Measurements from ENCODE around the gene LIF.

Gene LIF

DNA sequence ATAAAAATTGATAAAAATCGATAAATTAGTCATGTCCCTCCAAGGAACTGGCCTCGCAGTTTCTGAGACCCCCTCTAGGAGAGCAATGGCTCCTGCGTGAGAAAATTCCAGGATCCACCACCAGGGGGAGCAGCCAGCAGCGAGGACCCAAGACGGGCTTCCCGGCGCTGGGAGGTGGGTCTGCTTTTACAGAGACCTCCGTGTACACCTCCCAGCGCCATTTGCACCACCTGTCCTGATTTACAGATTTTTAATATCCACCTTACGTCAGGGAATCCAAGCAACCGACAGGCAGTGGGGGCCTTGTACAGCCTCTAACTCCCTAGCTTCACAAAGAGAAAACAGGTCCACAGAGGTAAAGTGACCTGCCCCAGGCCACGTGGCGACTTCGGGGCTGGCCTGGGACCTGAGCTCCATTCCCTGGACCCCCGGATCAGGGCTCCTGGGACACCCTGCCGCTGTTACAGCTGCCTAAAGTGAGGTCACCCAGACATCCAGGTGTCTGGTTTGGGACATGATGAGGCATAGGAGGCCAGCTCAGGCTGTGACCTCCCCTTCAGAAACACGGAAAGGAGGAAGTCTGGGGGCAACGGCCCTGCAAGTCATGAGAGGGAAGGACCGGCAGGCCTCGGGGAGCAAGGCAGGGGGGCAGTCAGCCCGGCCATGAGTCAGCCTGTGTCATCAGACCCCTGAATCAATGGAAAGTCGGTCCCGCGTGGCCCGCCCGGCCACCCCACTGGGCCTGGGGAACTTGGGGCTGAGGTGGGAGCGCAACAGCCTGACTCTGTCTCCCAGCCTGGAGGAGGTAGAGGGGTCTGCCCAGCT, 16.6 kb upstream of the LIF start:
- peak; percentile 21 to 75 for DNase-seq

DNA sequence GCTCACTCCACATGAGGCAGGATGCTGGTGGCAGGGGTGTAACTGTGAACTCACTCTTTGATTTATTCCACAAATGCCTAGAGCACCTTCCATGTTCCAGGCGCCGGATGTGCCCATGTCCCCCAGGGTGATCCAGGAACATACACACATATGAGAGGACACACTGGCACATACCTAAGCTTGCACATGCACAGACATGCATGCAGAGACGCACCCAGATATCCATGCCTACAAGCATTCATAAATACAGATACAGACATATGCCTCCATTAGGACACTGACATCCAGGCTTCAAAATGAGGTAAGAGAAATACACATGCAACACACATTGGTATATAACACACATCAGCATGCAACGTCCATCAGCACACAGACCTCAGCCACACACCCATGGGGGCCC, 15.6 kb upstream of the LIF start:
- no peak for DNase-seq

DNA sequence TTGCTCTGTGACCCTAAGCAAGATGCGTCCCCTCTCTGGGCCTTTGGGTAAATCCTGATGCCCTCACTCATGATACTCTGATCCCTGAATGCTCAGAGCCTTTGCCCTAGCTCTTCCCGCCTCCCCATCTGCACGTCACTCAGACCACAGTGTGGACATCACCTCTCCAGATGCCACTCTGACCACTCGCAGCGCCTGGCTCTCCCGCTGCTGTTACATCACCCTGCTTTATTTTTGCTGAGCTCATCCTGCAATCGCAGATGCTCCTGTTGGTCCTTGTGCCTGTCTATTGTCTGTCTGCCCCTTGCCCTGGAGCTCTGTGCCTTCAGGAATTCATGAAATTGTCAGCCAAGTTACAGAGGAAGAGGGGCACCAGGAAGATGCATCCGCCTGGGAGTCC, 14.6 kb upstream of the LIF start:
- no peak for DNase-seq

DNA sequence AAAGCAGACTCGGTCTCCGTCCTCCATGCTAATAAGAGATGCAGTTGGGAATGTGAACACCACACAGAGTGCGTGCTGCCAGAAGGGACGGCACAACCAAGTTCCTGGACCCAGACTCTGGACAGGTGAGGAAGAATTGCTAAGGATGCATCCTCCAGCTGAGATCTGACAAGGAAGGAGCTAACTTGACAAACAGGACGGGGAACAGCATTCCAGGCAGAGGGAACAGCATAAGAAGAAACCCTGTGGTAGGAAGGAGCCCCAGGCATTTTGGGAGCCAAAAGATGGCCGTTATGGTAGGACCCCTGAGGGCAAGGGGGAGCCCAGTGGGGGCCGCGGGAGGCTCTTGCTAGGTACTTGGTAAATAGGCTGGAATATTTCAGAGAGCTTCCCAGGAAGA, 14.1 kb upstream of the LIF start:
- DNase-seq = no peak

DNA sequence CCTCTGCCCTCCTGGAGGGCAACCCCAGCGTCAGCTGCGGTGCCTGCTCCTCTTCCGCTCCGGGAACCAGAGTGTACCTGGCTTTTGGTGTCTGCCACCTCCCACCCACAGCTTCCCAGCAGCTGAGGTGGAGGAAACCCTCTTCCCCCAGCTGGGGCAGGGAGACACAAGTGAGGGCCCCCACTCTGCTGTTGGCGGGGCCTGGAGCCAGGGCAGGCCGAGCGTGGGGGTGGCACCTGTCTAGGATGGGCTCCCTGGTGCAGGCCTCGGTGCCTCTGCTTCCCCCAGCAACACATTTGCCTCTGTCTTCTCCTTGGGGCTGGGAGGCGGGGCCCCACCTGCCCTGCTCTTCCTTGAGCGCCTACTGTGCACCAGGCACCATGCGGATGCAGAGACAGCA, 13.7 kb upstream of the LIF start:
- no peak for DNase-seq

DNA sequence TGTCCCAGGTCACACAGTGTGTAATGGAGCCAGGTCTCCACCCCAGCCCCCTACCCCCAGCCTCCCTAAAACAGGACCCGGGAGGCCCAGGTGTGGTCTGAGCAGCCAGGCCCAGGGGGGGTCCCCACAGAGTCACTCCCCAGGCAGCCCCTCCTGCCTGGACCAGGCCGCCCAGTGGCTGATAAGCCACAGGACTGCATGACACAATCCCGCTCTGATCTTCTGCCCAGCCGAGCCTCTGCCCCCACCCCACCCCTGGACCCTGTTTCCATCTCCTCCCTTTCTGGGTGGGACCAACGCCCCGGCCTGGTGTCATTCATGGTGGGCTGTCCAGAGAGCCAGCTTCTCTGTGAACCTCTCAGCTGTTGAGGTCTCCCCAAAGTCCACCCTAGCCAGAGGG, 7.8 kb upstream of the LIF start:
- no peak for DNase-seq

DNA sequence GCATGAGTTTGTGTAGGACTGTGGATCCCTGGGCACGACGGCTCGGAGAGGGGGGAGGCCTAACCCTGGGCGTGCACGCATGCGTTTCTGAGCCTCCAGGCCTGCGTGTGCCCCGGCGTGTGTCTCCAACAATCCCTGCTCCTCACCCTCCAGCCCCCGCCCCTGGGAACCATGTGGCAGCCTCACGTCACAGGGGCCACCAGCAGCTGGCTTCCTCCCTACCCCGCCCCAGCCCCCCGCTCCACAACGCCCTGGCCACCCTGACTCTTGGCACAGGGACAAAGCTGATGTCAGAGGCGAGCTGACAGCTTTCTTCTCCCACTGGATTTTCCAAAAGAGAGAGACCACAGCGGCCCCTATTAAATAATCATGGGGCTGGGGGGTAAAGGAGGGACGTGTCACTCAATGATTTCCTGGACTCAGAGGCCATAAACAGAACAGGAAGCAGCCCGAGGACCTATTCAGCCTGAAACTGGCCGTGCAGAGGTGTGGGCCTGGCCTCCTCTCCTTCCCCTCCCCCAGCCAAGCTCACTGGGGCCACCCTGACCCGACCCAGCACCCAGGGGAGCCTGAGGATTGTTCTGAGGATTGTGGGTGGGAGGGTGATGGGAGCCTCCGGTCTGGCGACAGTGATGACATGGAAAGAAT, 6.8 kb upstream of the LIF start:
- peak; percentile 64 to 83 for DNase-seq

DNA sequence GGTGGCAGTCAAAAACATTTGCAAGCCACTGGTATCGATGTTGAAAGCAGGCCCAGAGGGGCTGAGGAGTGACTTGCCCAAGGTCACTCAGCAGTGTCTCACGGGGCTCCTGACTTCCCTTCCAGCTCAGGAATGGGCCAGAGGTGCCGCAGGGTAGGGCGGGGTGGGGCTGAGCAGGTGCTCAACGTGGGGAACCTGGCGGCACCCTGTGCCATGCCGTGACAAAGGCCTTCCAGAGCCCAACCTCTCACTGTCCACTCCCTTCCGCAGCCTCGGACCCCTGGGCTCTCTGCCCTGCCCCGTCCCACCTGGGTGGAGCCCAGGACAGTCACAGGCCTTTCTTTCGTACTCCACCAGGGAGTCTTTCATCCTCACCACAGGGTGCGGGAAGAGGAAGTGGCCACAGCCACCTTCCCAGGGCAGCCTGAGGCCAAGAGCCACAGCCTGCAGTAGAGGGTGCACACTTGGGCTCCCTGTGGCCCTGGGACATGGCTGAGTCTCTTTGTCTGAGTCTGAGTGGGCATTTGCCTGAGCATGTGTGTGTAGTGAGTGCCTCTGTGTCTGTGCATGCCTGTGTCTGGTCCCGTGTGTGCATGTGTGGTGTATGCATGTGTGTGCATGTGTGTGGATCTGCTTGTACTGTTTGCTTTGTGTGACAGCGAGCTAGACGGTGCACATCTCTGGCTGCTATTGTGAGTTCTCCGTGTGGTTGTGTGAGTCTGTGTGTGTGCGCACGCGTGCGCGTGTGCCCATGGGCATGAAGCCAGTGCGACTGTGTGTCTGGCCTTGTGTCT, 6.0 kb upstream of the LIF start:
- no peak for DNase-seq

DNA sequence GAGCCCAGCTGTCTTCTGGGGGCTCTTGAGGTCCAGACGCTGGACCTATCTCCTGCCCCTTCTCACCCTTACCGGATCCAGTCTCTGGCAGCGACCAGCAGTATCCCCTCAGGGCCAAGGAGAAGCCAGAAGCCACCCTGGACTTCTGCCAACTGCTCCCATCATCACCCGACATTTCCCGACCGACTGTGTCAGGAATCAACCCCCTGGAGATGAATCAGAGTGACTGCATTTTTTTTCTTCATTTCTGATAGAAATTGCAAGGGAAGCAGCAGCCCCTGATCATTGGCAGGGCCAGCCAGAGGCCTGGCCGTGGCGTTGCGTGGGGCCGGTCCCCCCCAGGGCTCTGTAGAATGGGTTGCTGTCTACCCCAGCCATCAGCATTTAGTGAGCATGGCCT, 5.2 kb upstream of the LIF start:
- DNase-seq = no peak

DNA sequence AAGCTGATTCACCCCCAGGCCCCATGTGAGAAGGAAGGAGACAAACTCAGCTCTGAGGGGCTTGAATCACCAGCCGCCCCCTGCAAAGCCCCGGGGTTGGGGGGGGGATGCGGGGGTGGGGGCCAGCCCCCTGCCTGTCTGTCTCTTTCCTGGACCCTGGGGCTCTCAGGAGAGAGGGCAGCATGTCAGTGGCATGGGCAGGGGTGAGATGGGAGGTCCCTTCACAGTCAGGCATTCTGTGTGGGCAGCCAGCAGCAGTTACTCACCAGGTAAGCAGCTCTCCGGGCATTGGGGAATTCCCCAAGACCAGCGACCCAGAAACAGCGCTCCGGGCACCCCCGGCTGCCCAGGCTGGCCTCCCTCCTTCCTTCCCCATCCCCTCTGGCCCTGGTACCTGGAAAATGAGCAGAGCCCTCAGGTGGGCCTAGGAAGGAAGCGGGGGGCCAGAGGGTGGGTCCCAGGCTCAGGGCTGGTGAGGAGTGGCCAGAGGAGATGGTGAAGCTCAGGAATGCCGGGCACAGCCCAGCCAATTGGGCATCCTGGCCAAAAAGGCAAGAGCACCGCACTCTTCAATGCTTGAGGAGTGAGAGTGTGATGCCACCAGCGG, 4.2 kb upstream of the LIF start:
- DNase-seq = no peak

DNA sequence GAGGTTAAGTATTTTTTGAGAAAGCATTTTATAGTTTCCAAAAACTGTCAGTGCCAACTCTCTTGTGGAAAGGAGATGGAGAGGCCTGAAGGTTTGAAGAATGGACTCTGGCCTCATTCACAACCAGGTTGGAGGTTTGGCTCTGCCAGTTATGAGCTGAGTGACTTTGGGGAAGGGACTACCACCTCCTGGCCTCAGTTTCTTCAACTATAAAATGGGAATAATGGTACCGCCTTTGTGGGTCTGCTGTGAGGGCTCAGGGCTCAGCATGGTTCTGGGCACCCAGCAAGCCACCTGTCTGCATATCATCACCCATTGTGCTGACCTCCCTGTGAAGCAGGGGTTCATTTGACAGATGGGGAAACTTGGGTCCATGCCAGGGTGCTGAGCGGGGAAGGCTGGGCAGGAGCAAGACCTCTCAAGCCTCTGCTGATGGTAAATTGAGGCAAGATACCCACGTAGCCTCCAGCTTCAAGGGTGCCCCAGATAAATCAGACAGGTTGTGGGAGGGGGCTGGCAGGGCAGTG, 3.5 kb upstream of the LIF start:
- DNase-seq = no peak

DNA sequence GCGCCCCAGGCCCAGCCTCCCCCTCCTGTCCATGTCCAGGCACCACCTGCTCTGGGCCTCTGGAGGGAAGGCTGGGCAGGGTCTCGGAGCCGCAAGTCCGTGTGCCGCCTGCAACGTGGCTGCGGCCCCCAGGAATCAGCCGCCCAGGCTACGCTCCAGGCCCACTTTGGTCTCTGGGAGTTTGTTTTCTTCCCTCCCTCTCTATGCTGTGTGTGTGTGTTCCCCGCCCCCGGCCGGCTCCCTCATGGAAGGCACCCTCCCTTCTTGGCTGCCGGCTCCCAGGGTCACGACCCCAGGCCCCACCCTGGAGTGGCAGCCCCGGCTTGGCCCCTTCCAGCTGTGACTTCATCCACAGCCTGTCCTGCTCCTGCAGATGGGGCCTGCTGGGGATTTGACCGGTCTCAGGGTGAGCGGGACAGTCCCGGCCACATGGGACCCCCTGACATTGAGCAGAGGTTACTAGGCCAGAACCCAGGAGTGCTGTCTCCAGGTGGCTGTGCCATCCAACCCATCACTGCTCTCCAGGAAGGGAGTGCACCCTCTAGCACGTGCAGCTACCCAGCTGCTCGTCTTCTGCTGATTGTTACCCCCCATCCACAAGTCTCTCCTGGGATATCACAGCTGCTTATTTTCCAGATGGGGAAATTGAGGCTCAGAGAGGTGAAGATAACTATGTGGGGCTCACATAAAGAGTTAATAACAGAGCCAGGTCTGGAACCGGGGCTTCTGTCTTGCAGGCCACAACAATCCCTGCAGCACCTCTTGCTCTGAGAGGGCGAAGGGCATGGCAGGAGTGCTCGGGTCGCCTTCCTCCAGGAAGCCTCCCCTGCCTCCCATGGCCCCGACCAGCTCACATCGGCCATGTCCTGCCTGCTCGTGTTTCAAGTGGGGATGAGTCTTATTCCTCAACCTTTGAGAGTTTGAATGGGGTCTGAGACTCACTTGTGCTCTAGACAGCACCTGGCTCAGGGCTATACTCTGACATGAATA, 2.8 kb upstream of the LIF start:
- no peak for DNase-seq

DNA sequence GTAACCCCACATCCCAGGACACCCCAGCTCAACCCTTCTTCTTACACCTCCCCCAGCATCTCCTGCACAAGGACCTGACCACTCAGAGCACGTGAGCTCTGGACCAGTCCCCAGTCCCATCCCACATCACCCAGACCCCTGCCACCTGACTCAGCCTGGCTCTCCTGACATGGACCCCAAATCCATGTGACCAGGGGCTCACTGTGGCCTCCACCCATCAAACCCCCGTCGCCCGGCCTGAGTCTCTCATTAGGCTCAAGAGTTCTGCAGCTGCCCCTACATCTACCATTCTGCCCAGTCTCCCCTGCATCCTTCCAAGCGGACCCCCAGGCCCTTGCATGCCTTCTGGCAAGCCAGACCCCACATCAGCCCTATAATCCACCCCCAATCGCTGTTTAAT, 1.9 kb upstream of the LIF start:
- no peak for DNase-seq

DNA sequence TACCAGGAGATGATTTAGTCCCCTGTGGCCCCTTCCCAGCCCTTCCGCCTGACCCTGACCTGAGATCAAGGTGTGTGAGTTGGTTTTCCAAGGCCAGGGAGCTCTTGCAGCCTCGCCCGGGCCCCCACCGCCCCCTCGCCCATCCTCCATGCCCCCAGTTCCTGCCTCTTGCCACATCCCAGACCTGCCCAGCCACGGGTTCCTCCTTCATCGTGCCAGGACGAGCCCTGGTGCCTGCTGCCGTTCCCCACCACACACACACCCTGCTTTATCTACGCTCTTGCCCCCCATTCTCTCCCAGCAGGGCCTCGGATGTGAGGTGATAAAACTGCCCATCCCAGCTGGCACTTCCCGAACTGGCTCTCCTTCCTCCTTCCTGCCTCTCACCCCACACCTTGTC, 1.4 kb upstream of the LIF start:
- no peak for DNase-seq

DNA sequence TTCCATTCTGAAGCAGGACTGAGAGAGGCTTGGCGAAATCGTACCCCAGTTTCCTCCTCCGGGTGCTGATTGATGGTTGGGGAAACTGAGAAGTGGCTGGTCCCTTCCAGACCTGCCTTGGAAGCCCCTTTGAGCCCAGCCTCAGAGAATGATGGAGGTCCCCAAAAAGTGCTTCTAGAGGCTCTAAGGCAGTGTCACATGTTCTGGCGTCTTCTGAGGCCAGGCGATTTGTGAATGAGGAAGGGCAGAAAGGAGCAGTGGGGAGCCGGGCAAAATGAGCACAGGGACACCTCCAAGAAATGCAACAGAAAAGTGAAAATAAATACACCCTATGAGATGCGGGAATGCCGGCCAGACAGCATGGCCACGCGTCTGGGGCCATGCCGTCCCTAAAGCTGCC, 1.0 kb upstream of the LIF start:
- DNase-seq = no peak

DNA sequence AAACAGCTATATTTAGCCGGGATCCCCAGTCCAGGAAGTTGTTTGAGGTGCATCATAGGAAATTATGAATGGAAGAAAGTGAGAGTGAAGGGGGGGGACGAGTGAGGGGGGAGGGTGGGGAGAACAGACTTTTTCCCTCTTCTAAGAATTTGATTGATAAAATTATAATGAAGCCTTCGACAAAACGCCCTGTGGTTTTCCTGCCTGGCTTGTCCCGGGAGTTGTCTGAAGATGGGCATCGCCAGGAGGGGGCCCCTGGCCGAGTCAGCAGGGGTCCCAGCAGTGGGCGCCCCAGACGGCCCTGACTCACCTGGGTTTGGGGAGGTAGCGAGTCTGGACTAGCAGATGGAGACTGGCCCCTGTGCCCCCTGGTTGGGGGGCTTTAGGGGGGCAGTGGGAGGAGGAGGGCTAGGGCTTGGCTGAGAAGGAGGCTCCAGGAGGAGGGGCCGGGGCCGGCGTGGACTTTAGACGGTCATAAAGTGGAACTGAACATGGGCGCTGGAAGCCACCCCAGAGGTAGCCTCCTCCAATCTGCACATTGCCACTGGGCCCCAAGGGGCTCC, 336 bp upstream of the LIF start:
- no peak for DNase-seq

DNA sequence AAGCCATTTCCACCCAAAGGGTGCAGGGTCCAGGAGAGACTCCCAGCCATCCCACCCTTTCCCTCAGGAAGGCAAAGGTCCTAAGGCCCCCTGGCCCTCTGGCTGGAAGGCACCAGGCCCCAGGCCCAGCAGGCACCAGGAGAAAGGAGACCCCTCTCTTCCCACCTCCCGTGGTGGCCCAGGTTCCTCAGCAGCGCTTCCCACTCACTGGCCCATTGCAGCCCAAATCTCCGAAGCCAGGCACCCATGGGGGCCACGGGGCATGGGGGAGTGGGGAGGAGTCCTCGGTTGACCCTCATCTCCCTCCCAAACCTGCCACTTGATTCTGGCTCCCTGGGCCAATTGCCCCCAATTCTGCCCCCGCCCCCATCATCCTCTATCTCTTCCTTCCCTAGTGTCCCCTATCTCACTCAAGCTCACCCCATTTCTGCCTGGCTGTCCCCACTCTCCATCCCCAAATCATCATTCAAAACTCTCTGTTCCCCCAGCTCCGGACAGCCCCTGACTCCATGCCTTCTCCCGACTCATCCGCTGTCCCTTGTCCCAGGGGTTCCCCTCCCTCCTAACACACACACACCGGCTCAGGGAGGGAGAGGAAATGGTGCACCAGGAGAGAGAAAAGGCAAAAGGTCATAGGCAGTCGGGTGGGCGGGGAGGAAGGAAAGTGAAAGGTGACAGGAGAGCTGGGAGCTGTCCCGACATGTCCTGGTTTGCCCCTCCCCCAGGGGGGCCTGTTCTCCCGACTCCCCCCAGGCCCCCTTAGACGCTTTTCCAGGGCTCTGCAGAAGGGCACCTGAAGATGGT, 1.2 kb downstream of the LIF start:
- no peak for DNase-seq

DNA sequence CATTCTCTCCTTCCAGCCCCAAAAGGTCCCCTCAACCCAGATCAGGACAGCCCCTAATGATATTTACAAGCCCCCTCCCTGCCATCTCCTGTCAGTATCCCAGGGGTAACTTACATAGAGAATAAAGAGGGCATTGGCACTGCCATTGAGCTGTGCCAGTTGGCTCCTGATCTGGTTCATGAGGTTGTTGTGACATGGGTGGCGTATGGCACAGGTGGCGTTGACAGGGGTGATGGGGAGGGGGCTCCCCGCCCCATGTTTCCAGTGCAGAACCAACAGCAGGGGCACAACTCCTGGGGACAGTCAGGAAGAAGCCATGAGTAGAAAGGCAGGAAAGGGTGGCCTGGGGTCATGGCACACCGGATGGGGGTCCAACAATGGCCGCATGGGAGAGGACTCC, 1.9 kb downstream of the LIF start:
- no peak for DNase-seq

DNA sequence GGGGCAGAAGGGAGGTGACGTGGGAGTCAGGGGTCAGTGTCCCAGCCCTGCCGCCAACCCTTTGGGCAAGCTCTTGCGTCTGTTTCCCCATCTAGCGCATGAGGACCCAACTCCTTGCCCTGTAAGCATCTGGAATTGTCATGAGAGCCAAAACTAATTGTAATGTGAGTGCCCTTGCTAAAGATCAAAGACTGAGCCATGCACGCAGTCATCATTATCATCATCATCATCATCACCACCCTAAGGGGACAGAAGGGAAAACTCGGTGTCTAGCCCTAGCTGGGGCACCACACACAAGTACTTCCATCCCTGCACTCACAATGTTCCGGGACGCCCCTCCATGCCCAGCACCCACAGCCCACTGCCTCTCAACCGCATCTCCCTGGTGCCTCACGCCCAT, 2.5 kb downstream of the LIF start:
- DNase-seq = no peak

DNA sequence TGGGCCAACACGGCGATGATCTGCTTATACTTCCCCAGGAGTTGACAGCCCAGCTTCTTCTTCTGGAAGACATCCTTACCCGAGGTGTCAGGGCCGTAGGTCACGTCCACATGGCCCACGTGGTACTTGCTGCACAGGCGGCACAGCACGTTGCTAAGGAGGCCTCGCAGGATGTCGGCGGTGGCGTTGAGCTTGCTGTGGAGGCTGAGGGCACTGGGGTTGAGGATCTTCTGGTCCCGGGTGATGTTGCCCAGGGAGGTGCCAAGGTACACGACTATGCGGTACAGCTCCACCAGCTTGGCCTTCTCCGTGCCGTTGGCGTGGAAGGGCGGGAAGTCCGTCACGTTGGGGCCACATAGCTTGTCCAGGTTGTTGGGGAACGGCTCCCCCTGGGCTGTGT, 2.9 kb downstream of the LIF start:
- no peak for DNase-seq

All from NCI-H524 (cell line).